Measurements from ENCODE around the gene TCF7L1. TPM values are rescaled to one million over a fixed set of nuclear protein-coding genes. Genes with fewer than 3 reads are reported as not detected.
A peak's percentile ranks its signal among the peaks of the same experiment; 100 is the strongest.

The TCF7L1 gene
- total and polyA plus RNA-seq, 4 donors: 12.3 to 21.5 (median 13.8) TPM

- Histone ChIP-seq H3K9me3 (ENCODE audit: control insufficient read depth in 4 of 4, insufficient read depth in 3 of 4, low read length in 3 of 4) (no peaks in the 10 kb centered on the region), H3K27ac (ENCODE audit: low read depth in 1 of 2, low read length in 1 of 2) (peak overlapping the region in 1 of 2 donors; percentile 39), H3K36me3 (ENCODE audit: control insufficient read depth in 4 of 4, insufficient read depth in 4 of 4, low read length in 4 of 4) (peaks cover 0 to 3% (median 1%) of the 10 kb centered on the region in 4 donors), H3K27me3 (ENCODE audit: control insufficient read depth in 3 of 3, insufficient read depth in 3 of 3, low read length in 2 of 3) (no peaks in the 10 kb centered on the region), H3K4me3 (no peak overlapping the region), H3K9ac (ENCODE audit: insufficient read depth in 1 of 2, low read length in 2 of 2) (no peak overlapping the region), H3K4me1 (ENCODE audit: control insufficient read depth in 5 of 5, insufficient read depth in 5 of 5, low read length in 5 of 5) (peaks cover 7 to 33% (median 17%) of the 10 kb centered on the region in 5 donors)
- DNase-seq: peak; percentile 61 to 69 (median 62)
- WGBS, 2 donors: 53 to 85% methylated on average over 7 of the region's 7 CpGs
- no peak for TF ChIP-seq CTCF (IDR thresholded peaks at IDR 0.05; ENCODE audit: control extremely low read depth, extremely low read depth)
- no peak for ATAC-seq (ENCODE audit: insufficient read depth, low FRiP score)
These were observed 132.1 kb downstream of the TCF7L1 start for GRCh38 chr2:85265304-85265703.

- peak overlapping the region in 1 of 2 donors; percentile 2 for H3K9ac ChIP-seq (ENCODE audit: insufficient read depth in 1 of 2, low read length in 2 of 2)
- peak; percentile 76 for ATAC-seq (ENCODE audit: insufficient read depth, low FRiP score)
- peaks cover 0 to 3% (median 1%) of the 10 kb centered on the region in 4 donors for H3K36me3 ChIP-seq (ENCODE audit: control insufficient read depth in 4 of 4, insufficient read depth in 4 of 4, low read length in 4 of 4)
- no peak overlapping the region for H3K27ac ChIP-seq (ENCODE audit: low read depth in 1 of 2, low read length in 1 of 2)
- 47 to 54% methylated on average over 7 of the region's 7 CpGs for WGBS, 2 donors
- H3K4me3 ChIP-seq: no peak overlapping the region
- H3K27me3 ChIP-seq (ENCODE audit: control insufficient read depth in 3 of 3, insufficient read depth in 3 of 3, low read length in 2 of 3): no peaks in the 10 kb centered on the region
- H3K4me1 ChIP-seq (ENCODE audit: control insufficient read depth in 5 of 5, insufficient read depth in 5 of 5, low read length in 5 of 5): peaks cover 9 to 34% (median 17%) of the 10 kb centered on the region in 5 donors
- TF ChIP-seq CTCF (IDR thresholded peaks at IDR 0.05; ENCODE audit: control extremely low read depth, extremely low read depth): peak; percentile 44
- H3K9me3 ChIP-seq (ENCODE audit: control insufficient read depth in 4 of 4, insufficient read depth in 3 of 4, low read length in 3 of 4): no peaks in the 10 kb centered on the region
- peak; percentile 53 to 65 (median 57) for DNase-seq
These were observed 133.2 kb downstream of the TCF7L1 start for GRCh38 chr2:85266146-85267041.

- ATAC-seq (ENCODE audit: insufficient read depth, low FRiP score) (peak; percentile 58), DNase-seq (peak; percentile 31 to 56 (median 42))
- WGBS, 2 donors: 33 to 48% methylated on average over 6 of the region's 6 CpGs
- no peaks in the 10 kb centered on the region for H3K9me3 ChIP-seq (ENCODE audit: control insufficient read depth in 4 of 4, insufficient read depth in 3 of 4, low read length in 3 of 4)
- H3K36me3 ChIP-seq (ENCODE audit: control insufficient read depth in 4 of 4, insufficient read depth in 4 of 4, low read length in 4 of 4): no peaks in the 10 kb centered on the region
- H3K9ac ChIP-seq (ENCODE audit: insufficient read depth in 1 of 2, low read length in 2 of 2): peak overlapping the region in 1 of 2 donors; percentile 15
- H3K27me3 ChIP-seq (ENCODE audit: control insufficient read depth in 3 of 3, insufficient read depth in 3 of 3, low read length in 2 of 3): no peaks in the 10 kb centered on the region
- peaks cover 9 to 44% (median 23%) of the 10 kb centered on the region in 5 donors for H3K4me1 ChIP-seq (ENCODE audit: control insufficient read depth in 5 of 5, insufficient read depth in 5 of 5, low read length in 5 of 5)
- H3K4me3 ChIP-seq: no peak overlapping the region
- no peak for TF ChIP-seq CTCF (IDR thresholded peaks at IDR 0.05; ENCODE audit: control extremely low read depth, extremely low read depth)
- H3K27ac ChIP-seq (ENCODE audit: low read depth in 1 of 2, low read length in 1 of 2): peak overlapping the region; percentile 43 to 48
These were observed 136.8 kb downstream of the TCF7L1 start for GRCh38 chr2:85269959-85270358.
